Ascending aorta (tissue), 2 donors: ENCODE measurements around the gene BARX1. TPM values are rescaled to one million over a fixed set of nuclear protein-coding genes. Genes with fewer than 3 reads are reported as not detected.

Experiments used
- DNase-seq, 2 donors: peaks; one replicate each; pipeline ENCODE4 v3.0.0-alpha.2; 2019; ENCODE audit warnings: low spot score in 2 of 2
- H3K27ac ChIP-seq, 2 donors: fragments of 200-600 bp; sonication (generic); one replicate each; pipeline ENCODE4 v1.5.1; 2016 to 2017; ENCODE audit warnings: mild to moderate bottlenecking in 1 of 2
- H3K27me3 ChIP-seq: fragments of 200-600 bp; sonication (generic); one replicate; pipeline ENCODE4 v1.5.1; 2017
- H3K36me3 ChIP-seq, 2 donors: fragments of 200-600 bp; sonication (generic); one replicate each; pipeline ENCODE4 v1.5.1; 2016
- H3K4me1 ChIP-seq, 2 donors: fragments of 200-600 bp; sonication (generic); one replicate each; pipeline ENCODE4 v1.5.1; 2016 to 2017; ENCODE audit warnings: mild to moderate bottlenecking in 1 of 2
- H3K4me3 ChIP-seq, 2 donors: fragments of 200-600 bp; sonication (generic); one replicate each; pipeline ENCODE4 v1.5.1; 2016 to 2017; ENCODE audit warnings: mild to moderate bottlenecking in 1 of 2
- H3K9me3 ChIP-seq, 2 donors: fragments of 200-600 bp; sonication (generic); one replicate each; pipeline ENCODE4 v1.5.1; 2016
- intact Hi-C: fragments of 100-400 bp; cut with DNase I; formaldehyde crosslinking; loops from one replicate; pipeline ENCODE4 v1.15.1; 2023
- total RNA-seq: library from RNA; depleted of rRNA; stranded (reverse); fragments of >200 nt; gene quantifications from one replicate; pipeline ENCODE4 v1.1.0, GENCODE V29; 2016
- TF ChIP-seq, protein P1 (sequence below), 3 experiments: fragments of 200-600 bp in 2 of 3; fragments of 450-650 bp in 1 of 3; sonication (generic) in 2 of 3; IDR thresholded peaks; one replicate each; pipeline ENCODE4 v1.5.1; 2016 to 2019; ENCODE audit warnings: antibody characterized with exemption in 3 of 3, mild to moderate bottlenecking in 1 of 3, moderate library complexity in 1 of 3

BARX1 gene
- total RNA-seq, 1 donor from 2014 or later = not detected

DNA sequence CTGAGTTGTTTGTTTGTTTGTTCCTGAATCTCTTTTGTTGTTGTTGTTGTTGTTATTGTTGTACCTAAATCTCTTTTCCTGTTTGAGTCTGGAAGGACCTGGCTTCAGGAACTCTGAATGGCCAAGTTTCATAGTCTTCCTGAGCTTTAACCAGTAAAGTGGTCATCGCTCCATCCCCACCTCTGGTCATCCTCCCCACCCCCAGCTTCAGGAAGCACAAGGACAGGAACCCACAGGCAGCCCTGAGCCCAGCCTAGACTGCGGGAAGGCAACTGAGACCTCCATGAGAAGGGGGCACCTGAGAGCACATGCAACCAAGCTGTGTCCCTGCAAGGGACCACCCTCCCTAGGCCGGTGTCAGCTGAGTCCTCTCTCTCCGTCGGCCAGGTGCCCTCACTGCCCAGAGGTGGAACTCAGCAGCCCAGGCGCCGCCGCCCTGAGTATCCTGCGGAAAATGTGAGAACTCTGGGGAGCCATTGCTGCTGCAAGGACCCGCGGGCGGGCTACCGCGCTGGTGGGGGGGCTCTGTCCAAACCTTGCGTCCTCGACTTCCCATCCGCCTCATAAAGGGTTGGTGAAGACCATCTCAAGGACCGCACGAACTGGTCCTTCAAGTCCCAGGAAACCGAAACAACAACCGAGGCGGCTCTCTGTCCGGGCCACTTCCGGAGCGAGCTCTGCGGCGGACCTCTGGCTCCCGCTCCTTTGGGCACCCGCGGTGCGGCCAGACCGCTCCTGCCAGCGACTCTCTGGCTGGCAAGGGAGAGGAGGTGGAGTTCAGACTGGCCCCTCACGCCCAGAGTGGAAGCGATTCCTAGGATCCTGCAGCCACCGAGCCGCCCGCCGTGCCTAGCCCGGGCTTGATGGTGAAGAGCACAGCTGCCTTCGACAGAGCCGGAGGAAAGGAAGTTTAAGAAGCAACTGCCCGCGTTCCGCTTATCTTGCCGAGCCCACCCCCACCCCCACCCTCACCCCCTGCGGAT lies 4.2 kb downstream of the BARX1 start:
- H3K36me3 ChIP-seq = no peaks in the 10 kb centered on the region
- no peaks in the 10 kb centered on the region for H3K9me3 ChIP-seq
- H3K27me3 ChIP-seq = peaks cover 35% of the 10 kb centered on the region
- intact Hi-C loops = no loop called here
- peak overlapping the region; percentile 60 to 67 for H3K4me3 ChIP-seq
- H3K27ac ChIP-seq = no peak overlapping the region
- H3K4me1 ChIP-seq = peaks cover 21 to 40% of the 10 kb centered on the region in 2 donors
- TF ChIP-seq, protein P1, sequence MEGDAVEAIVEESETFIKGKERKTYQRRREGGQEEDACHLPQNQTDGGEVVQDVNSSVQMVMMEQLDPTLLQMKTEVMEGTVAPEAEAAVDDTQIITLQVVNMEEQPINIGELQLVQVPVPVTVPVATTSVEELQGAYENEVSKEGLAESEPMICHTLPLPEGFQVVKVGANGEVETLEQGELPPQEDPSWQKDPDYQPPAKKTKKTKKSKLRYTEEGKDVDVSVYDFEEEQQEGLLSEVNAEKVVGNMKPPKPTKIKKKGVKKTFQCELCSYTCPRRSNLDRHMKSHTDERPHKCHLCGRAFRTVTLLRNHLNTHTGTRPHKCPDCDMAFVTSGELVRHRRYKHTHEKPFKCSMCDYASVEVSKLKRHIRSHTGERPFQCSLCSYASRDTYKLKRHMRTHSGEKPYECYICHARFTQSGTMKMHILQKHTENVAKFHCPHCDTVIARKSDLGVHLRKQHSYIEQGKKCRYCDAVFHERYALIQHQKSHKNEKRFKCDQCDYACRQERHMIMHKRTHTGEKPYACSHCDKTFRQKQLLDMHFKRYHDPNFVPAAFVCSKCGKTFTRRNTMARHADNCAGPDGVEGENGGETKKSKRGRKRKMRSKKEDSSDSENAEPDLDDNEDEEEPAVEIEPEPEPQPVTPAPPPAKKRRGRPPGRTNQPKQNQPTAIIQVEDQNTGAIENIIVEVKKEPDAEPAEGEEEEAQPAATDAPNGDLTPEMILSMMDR (IDR thresholded peaks at IDR 0.05) = no peak
- no peak for DNase-seq

DNA sequence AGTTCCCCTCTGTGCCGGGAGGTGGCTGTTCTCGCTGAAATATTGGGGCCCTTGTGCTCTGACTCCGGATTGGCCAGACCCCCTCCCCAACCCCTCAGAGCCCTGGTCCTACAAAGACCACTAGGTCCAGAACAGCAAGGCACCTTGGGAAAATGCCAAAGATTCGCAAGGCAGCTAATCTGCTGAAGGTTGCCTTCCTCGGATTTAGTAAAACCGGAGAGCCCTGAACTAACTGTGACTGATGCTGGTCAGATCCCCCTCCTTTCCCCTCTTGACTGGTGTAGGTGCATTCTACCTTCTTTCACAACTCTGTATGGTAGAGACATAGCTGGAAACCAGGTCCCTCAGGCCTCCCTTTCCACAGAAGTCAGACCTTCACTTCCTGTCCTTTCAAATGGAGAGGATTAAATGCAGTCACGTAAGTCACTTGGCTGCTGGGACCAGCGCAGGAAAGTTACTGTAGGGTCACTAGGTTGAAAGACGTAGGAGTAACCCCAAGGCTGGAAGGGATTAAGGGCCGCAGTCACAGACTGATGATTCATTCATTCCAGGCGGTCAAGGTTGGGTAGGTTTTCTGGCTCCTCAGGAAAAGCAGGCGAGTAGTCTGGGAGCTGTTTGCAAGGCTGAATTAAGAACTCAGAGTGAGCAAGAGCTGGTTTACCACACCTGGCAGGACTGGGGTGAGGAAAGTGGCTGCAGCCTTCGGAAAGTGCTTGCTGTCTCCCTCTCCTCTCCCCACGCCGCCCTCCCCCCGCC lies 5.3 kb downstream of the BARX1 start:
- no peak overlapping the region for H3K27ac ChIP-seq
- peaks cover 21 to 35% of the 10 kb centered on the region in 2 donors for H3K4me1 ChIP-seq
- peaks cover 41% of the 10 kb centered on the region for H3K27me3 ChIP-seq
- H3K36me3 ChIP-seq = no peaks in the 10 kb centered on the region
- H3K9me3 ChIP-seq = no peaks in the 10 kb centered on the region
- no peak overlapping the region for H3K4me3 ChIP-seq
- no peak for DNase-seq
- TF ChIP-seq, protein P1 (IDR thresholded peaks at IDR 0.05) = no peak
- intact Hi-C loops = no loop called here

DNA sequence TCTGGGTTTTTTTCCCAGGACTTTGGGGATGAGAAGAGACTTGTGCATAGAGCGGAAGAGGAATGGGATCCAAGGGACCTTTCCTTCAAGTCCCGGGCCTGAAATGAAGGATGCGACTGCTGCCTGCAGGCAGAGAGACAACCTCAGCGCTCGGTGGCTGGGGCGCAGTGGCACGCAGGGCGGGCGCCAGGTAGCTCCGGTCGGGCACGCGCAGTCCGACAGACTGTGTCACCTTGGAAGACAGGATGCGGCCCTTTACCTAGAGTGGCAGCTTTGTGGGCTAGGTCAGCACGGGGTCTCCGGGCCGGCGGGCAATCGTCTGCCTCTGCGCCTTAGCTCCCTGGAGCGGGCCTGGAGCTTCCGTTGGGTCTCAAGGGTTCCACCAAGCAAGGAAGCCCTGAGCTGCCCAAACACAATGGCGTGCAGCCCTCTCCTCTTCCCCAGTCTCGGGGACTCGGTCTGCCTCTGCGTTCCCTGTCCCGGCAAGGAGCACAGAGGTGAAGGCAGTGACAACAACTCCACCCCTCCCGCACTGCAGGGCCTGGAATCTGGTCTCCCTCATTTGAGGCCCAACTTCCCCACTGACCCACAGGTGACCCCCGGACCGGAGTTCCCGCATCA lies 6.0 kb downstream of the BARX1 start:
- H3K36me3 ChIP-seq = no peaks in the 10 kb centered on the region
- no peak overlapping the region for H3K4me3 ChIP-seq
- no peak for DNase-seq
- H3K9me3 ChIP-seq = no peaks in the 10 kb centered on the region
- H3K27me3 ChIP-seq = peaks cover 37% of the 10 kb centered on the region
- TF ChIP-seq, protein P1 (IDR thresholded peaks at IDR 0.05) = no peak
- peaks cover 18 to 30% of the 10 kb centered on the region in 2 donors for H3K4me1 ChIP-seq
- intact Hi-C loops = no loop called here
- H3K27ac ChIP-seq = no peak overlapping the region

- peaks cover 18 to 24% of the 10 kb centered on the region in 2 donors for H3K4me1 ChIP-seq
- no peaks in the 10 kb centered on the region for H3K36me3 ChIP-seq
- intact Hi-C loops = no loop called here
- TF ChIP-seq, protein P1 (IDR thresholded peaks at IDR 0.05) = no peak
- DNase-seq = no peak
- H3K9me3 ChIP-seq = no peaks in the 10 kb centered on the region
- peaks cover 31% of the 10 kb centered on the region for H3K27me3 ChIP-seq
- no peak overlapping the region for H3K27ac ChIP-seq
- no peak overlapping the region for H3K4me3 ChIP-seq
Measured at GRCh38 chr9:93948441-93949072, 6.6 kb downstream of the BARX1 start.

DNA sequence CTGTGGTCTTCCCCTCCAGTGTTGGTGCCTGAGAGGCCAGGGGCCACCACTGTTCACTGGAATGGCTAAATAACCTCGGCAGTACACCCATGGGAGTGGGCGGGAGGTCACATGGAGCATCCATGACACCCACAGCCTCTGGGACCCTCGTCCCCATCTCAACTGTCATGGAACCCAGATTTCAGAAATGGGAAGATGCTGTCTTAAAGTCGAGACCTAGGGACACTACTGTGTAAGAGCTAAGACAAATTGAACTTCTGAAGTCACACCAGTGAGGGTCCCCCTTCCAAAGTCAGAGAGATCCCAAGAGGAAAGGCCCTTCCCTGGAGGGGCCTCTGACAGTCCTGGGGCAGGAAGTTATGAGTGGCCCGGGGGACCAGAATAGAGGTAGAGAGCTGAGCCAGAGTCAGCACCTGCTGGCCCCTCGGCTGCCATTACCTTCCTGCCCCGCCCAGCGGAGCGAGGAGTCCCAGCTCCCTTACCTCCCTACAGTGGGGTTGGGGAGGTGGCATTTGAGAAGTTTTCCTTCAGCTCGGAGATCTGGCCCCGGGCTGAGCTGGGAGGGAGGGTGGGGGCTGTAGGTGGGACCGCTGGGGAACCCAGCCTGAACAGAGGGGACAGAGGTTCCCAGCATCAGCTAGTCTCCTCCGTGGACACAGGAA lies 7.6 kb downstream of the BARX1 start:
- TF ChIP-seq, protein P1 (IDR thresholded peaks at IDR 0.05) = no peak
- intact Hi-C loops = no loop called here
- Histone ChIP-seq H3K27ac (no peak overlapping the region), H3K4me1 (peaks cover 10 to 14% of the 10 kb centered on the region in 2 donors), H3K9me3 (no peaks in the 10 kb centered on the region), H3K4me3 (no peak overlapping the region), H3K36me3 (no peaks in the 10 kb centered on the region), H3K27me3 (peaks cover 20% of the 10 kb centered on the region)
- DNase-seq = no peak
